Femur (tissue), 1 donor: ENCODE data around the gene PRKAB1.
A peak's percentile ranks its signal among the peaks of the same experiment; 100 is the strongest.

ENCODE experiments used
- DNase-seq: peaks from one replicate; pipeline ENCODE4 v3.0.0-alpha.2; 2017

Gene PRKAB1

GRCh38 chr12:119714614-119715267 is 46.8 kb downstream of the PRKAB1 start:
- DNase-seq, result no peak

- no peak for DNase-seq
Measured at GRCh38 chr12:119715268-119715620, 47.3 kb downstream of the PRKAB1 start.

GRCh38 chr12:119718141-119718540 is 50.2 kb downstream of the PRKAB1 start:
- no peak for DNase-seq

GRCh38 chr12:119720349-119720748 is 52.4 kb downstream of the PRKAB1 start:
- no peak for DNase-seq

- DNase-seq, result peak; percentile 46
Measured at GRCh38 chr12:119721306-119721705, 53.4 kb downstream of the PRKAB1 start.

- DNase-seq, result no peak
Measured at GRCh38 chr12:119725523-119725922, 57.6 kb downstream of the PRKAB1 start.

- no peak for DNase-seq
Measured at GRCh38 chr12:119727600-119728443, 59.9 kb downstream of the PRKAB1 start.

- no peak for DNase-seq
Measured at GRCh38 chr12:119728444-119728745, 60.5 kb downstream of the PRKAB1 start.

- no peak for DNase-seq
Measured at GRCh38 chr12:119729871-119730270, 61.9 kb downstream of the PRKAB1 start.

GRCh38 chr12:119730381-119730780 is 62.4 kb downstream of the PRKAB1 start:
- no peak for DNase-seq
